Right lung (tissue), 5 donors: ENCODE results near the gene GMDS. TPM values are rescaled to one million over a fixed set of nuclear protein-coding genes. Genes with fewer than 3 reads are reported as not detected.
A peak's percentile ranks its signal among the peaks of the same experiment; 100 is the strongest.

Source experiments
- DNase-seq, 2 donors: peaks; one replicate each; pipeline ENCODE4 v3.0.0-alpha.2; 2013
- polyA plus RNA-seq, 5 donors: library from polyadenylated mRNA; unstranded; fragments of 120-200 nt; gene quantifications; one replicate each; pipeline versions ENCODE4 v1.2.1 to v1.2.3, GENCODE V29; 2013; ENCODE audit warnings: inconsistent platforms in 1 of 5, low replicate concordance in 1 of 5; ENCODE audit not compliant: insufficient read length in 5 of 5, insufficient read depth in 1 of 5

Gene GMDS
- polyA plus RNA-seq, 5 donors, result 16.7 to 26.7 (median 20.5) TPM

- DNase-seq, result peak; percentile 35 to 48
Observed at GRCh38 chr6:1575210-1576041, 670.0 kb downstream of the GMDS start.

GRCh38 chr6:1574890-1575209 is 670.6 kb downstream of the GMDS start:
- no peak for DNase-seq

- DNase-seq, result peak; percentile 9 to 11
Observed at GRCh38 chr6:1574083-1574761, 671.2 kb downstream of the GMDS start.
